Measurements from ENCODE around the gene NSF. TPM values are rescaled to one million over a fixed set of nuclear protein-coding genes. Genes with fewer than 3 reads are reported as not detected.
A peak's percentile ranks its signal among the peaks of the same experiment; 100 is the strongest.

NSF gene
- total RNA-seq, 1 donor from 2014 or later: 43.0 TPM

- H3K9me3 Mint-ChIP-seq: no peaks in the 10 kb centered on the region
- Histone ChIP-seq H3K27me3 (no peaks in the 10 kb centered on the region), H3K79me2 (ENCODE audit: low read depth) (no peaks in the 10 kb centered on the region), H2AFZ (replicated peaks) (no peak overlapping the region), H3K9me3 (ENCODE audit: low read depth) (no peaks in the 10 kb centered on the region), H3K9ac (no peak overlapping the region), H4K20me1 (ENCODE audit: low read depth) (no peaks in the 10 kb centered on the region), H3K27ac (no peak overlapping the region), H3K4me3 (no peak overlapping the region), H3F3A (ENCODE audit: low read depth) (no peaks in the 10 kb centered on the region), H3K4me1 (no peaks in the 10 kb centered on the region), H3K4me2 (no peak overlapping the region), H3K36me3 (no peaks in the 10 kb centered on the region)
- peaks cover 36% of the 10 kb centered on the region for H3K36me3 Mint-ChIP-seq
- peaks cover 25% of the 10 kb centered on the region for H3K4me1 Mint-ChIP-seq
- no peak overlapping the region for H3K27ac Mint-ChIP-seq
- no peak for DNase-seq (ENCODE audit: low spot score)
- no peak overlapping the region for H3K4me3 Mint-ChIP-seq
- H3K27me3 Mint-ChIP-seq (ENCODE audit: insufficient read depth, low read depth): peaks cover 4% of the 10 kb centered on the region
- TF ChIP-seq EZH2 (IDR thresholded peaks at IDR 0.05) (no peak), EZH2phosphoT487 (IDR thresholded peaks at IDR 0.05) (no peak)
- TF ChIP-seq, protein P1, sequence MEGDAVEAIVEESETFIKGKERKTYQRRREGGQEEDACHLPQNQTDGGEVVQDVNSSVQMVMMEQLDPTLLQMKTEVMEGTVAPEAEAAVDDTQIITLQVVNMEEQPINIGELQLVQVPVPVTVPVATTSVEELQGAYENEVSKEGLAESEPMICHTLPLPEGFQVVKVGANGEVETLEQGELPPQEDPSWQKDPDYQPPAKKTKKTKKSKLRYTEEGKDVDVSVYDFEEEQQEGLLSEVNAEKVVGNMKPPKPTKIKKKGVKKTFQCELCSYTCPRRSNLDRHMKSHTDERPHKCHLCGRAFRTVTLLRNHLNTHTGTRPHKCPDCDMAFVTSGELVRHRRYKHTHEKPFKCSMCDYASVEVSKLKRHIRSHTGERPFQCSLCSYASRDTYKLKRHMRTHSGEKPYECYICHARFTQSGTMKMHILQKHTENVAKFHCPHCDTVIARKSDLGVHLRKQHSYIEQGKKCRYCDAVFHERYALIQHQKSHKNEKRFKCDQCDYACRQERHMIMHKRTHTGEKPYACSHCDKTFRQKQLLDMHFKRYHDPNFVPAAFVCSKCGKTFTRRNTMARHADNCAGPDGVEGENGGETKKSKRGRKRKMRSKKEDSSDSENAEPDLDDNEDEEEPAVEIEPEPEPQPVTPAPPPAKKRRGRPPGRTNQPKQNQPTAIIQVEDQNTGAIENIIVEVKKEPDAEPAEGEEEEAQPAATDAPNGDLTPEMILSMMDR (IDR thresholded peaks at IDR 0.05): no peak
Observed at GRCh38 chr17:46751425-46751824, 161.0 kb downstream of the NSF start.

- Mint-ChIP-seq H3K4me1 (peaks cover 25% of the 10 kb centered on the region), H3K27me3 (ENCODE audit: insufficient read depth, low read depth) (peaks cover 9% of the 10 kb centered on the region), H3K4me3 (no peak overlapping the region), H3K36me3 (peaks cover 38% of the 10 kb centered on the region), H3K27ac (peak overlapping the region; percentile 46), H3K9me3 (no peaks in the 10 kb centered on the region)
- no peaks in the 10 kb centered on the region for H3K79me2 ChIP-seq (ENCODE audit: low read depth)
- H3K27me3 ChIP-seq: no peaks in the 10 kb centered on the region
- no peaks in the 10 kb centered on the region for H4K20me1 ChIP-seq (ENCODE audit: low read depth)
- no peak for DNase-seq (ENCODE audit: low spot score)
- H3K9ac ChIP-seq: no peak overlapping the region
- H2AFZ ChIP-seq (replicated peaks): no peak overlapping the region
- no peaks in the 10 kb centered on the region for H3K36me3 ChIP-seq
- no peak overlapping the region for H3K27ac ChIP-seq
- H3F3A ChIP-seq (ENCODE audit: low read depth): no peaks in the 10 kb centered on the region
- no peak overlapping the region for H3K4me2 ChIP-seq
- no peak overlapping the region for H3K4me3 ChIP-seq
- TF ChIP-seq, protein P1 (IDR thresholded peaks at IDR 0.05): no peak
- no peak for TF ChIP-seq EZH2phosphoT487 (IDR thresholded peaks at IDR 0.05)
- H3K9me3 ChIP-seq (ENCODE audit: low read depth): no peaks in the 10 kb centered on the region
- H3K4me1 ChIP-seq: no peaks in the 10 kb centered on the region
Observed at GRCh38 chr17:46753776-46754175, 163.3 kb downstream of the NSF start.

DNA sequence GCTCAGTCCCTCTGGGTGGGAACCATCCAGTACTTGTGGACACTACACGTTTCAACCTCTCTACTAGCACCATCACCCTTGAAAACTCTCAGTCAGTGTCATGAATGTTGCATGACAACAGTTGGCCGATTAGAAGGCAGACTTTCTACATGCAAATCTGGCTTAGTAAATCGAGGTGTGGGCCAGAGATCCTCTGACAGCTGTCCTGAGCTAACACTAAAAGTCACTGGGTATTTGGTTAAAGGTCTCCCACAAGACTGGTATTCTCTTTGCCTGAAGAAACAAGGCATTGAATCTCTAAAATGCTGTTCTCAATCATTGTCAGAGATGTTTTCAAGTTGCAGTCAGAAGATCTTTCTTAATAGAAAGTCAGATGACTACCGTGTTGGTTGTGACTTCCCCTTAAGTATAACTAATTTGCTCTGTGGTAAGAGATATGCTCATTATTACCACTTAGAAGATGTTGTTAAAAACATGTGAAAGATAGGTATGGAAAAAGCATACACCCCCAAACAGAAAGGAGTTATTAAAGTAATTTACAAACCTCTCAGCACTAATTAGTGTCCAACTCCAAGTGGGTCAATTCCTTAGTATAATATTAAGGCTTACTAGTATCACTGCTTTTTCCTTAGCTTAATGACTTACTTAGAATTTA, 165.7 kb downstream of the NSF start:
- Histone ChIP-seq H3K9me3 (ENCODE audit: low read depth) (no peaks in the 10 kb centered on the region), H3K4me3 (no peak overlapping the region), H3K4me1 (no peaks in the 10 kb centered on the region), H3K9ac (no peak overlapping the region), H4K20me1 (ENCODE audit: low read depth) (no peaks in the 10 kb centered on the region), H3K36me3 (no peaks in the 10 kb centered on the region), H3F3A (ENCODE audit: low read depth) (no peaks in the 10 kb centered on the region), H3K27ac (no peak overlapping the region), H3K79me2 (ENCODE audit: low read depth) (no peaks in the 10 kb centered on the region), H2AFZ (replicated peaks) (no peak overlapping the region), H3K4me2 (no peak overlapping the region), H3K27me3 (no peaks in the 10 kb centered on the region)
- H3K4me1 Mint-ChIP-seq: peaks cover 28% of the 10 kb centered on the region
- H3K4me3 Mint-ChIP-seq: peak overlapping the region; percentile 7
- no peak for DNase-seq (ENCODE audit: low spot score)
- no peak overlapping the region for H3K27ac Mint-ChIP-seq
- TF ChIP-seq EZH2 (IDR thresholded peaks at IDR 0.05) (no peak), EZH2phosphoT487 (IDR thresholded peaks at IDR 0.05) (no peak)
- TF ChIP-seq, protein P1 (IDR thresholded peaks at IDR 0.05): no peak
- no peaks in the 10 kb centered on the region for H3K9me3 Mint-ChIP-seq
- H3K36me3 Mint-ChIP-seq: peaks cover 47% of the 10 kb centered on the region
- H3K27me3 Mint-ChIP-seq (ENCODE audit: insufficient read depth, low read depth): peaks cover 9% of the 10 kb centered on the region

Measured in neural progenitor cell (in vitro differentiated cells).